ENCODE results near the gene LMO2. TPM values are rescaled to one million over a fixed set of nuclear protein-coding genes. Genes with fewer than 3 reads are reported as not detected.

LMO2 gene
- total RNA-seq, 1 experiment from 2014 or later = 0.33 TPM

GRCh38 chr11:33909552-33909951, 17.7 kb upstream of the LMO2 start:
- H3K14ac ChIP-seq (ENCODE audit: insufficient read depth, low read length) = no peak overlapping the region

More at GRCh38 chr11:33909552-33909951, 17.7 kb upstream of the LMO2 start:
- no peak overlapping the region for H2BK5ac ChIP-seq (ENCODE audit: insufficient read length, low read length)
- H2BK12ac ChIP-seq (ENCODE audit: insufficient read length, low read depth, low read length) = no peak overlapping the region
- no peak for TF ChIP-seq CTCF (conservative IDR thresholded peaks at IDR 0.05)
- no peak overlapping the region for H3K9ac ChIP-seq (ENCODE audit: extremely low read depth, insufficient read length, low read length)
- H3K23me2 ChIP-seq (ENCODE audit: insufficient read length, low read depth, low read length, poor library complexity, severe bottlenecking) = no peaks in the 10 kb centered on the region
- no peak overlapping the region for H3K18ac ChIP-seq (ENCODE audit: insufficient read length, low read depth, low read length)
- DNase-seq = no peak
- no peak overlapping the region for H2BK120ac ChIP-seq (ENCODE audit: low read depth, low read length, poor library complexity, severe bottlenecking)
- no peak overlapping the region for H3K56ac ChIP-seq (ENCODE audit: insufficient read length, low read depth, low read length)
- Mint-ChIP-seq H3K4me1 (peaks cover 13 to 16% of the 10 kb centered on the region in 2 experiments), H3K27ac (no peak overlapping the region), H3K9me3 (peaks cover 7 to 11% of the 10 kb centered on the region in 2 experiments; a peak in 4 of 5 replicates), H3K27me3 (ENCODE audit: low read depth) (peaks cover 2% of the 10 kb centered on the region; the same call in 1 of the 2 replicates), H3K4me3 (no peak overlapping the region), H3K36me3 (ENCODE audit: insufficient read depth in 1 of 3, low read depth in 3 of 3) (peaks cover 0 to 4% (median 0%) of the 10 kb centered on the region in 3 experiments; a peak in 1 of 7 replicates)
- H3K23ac ChIP-seq (ENCODE audit: insufficient read length, low read depth, low read length) = no peak overlapping the region
- H4K8ac ChIP-seq (replicated peaks; ENCODE audit: insufficient read length, low read depth, low read length) = no peak overlapping the region
- H3K9me3 ChIP-seq (ENCODE audit: control insufficient read depth, low read depth, low read length) = no peaks in the 10 kb centered on the region
- no peak overlapping the region for H3T11ph ChIP-seq (ENCODE audit: low read length)
- no peaks in the 10 kb centered on the region for H3K79me2 ChIP-seq (ENCODE audit: insufficient read depth, low read length)
- H2BK20ac ChIP-seq (ENCODE audit: low read depth, low read length, poor library complexity, severe bottlenecking) = no peak overlapping the region
- H3K4me1 ChIP-seq (ENCODE audit: insufficient read depth, low read length) = no peaks in the 10 kb centered on the region
- H2BK15ac ChIP-seq (ENCODE audit: low read depth, low read length) = no peak overlapping the region
- H3K27ac ChIP-seq (ENCODE audit: insufficient read length, low read depth, low read length) = no peak overlapping the region
- no peaks in the 10 kb centered on the region for H4K20me1 ChIP-seq (ENCODE audit: control insufficient read depth, insufficient read depth, insufficient read length)
- no peak overlapping the region for H4K91ac ChIP-seq (ENCODE audit: insufficient read length, low read depth, low read length)
- no peak overlapping the region for H2AK5ac ChIP-seq (ENCODE audit: insufficient read length, low read length)
- H3K4me2 ChIP-seq (ENCODE audit: insufficient read depth, insufficient read length, low read length) = no peak overlapping the region
- H3K79me1 ChIP-seq (ENCODE audit: insufficient read depth, low read depth, low read length, poor library complexity, severe bottlenecking) = no peaks in the 10 kb centered on the region
- no peaks in the 10 kb centered on the region for H3K27me3 ChIP-seq (ENCODE audit: insufficient read depth, low read length)
- no peak overlapping the region for H4K5ac ChIP-seq (ENCODE audit: insufficient read length, low read depth, low read length)
- H2AFZ ChIP-seq (ENCODE audit: low read length) = no peak overlapping the region
- no peak overlapping the region for H3K4ac ChIP-seq (ENCODE audit: low read depth, low read length)

Data from H9 (cell line).